Caco-2 (cell line): ENCODE data around the gene GPR78. TPM values are rescaled to one million over a fixed set of nuclear protein-coding genes. Genes with fewer than 3 reads are reported as not detected.

ENCODE experiments used
- BruUV-seq: library from RNA; stranded (reverse); fragments of 400-500 nt; replicated peaks from 2 replicates; lab custom pipeline; 2021; lab: Mats Ljungman, UMichigan
- CTCF ChIA-PET: fragments of 300-600 bp; sonication (Branson Sonifier 250); formaldehyde crosslinking; loops from one replicate; lab custom pipeline; 2022; ENCODE audit warnings: antibody characterized with exemption; lab: Charles Lee
- POLR2A ChIA-PET: fragments of 300-600 bp; sonication (Branson Sonifier 250); formaldehyde crosslinking; loops from one replicate; lab custom pipeline; 2022; ENCODE audit warnings: antibody characterized with exemption; lab: Charles Lee
- DNase-seq, 2 experiments: peaks; one replicate each; pipeline versions ENCODE4 v3.0.0 to v3.0.0-alpha.2; 2020 to 2022
- H3K27me3 ChIP-seq: replicated peaks from 2 replicates; pipeline ENCODE4 v1.6.0; 2011; ENCODE audit warnings: low read length; ENCODE audit not compliant: control insufficient read depth, insufficient read depth
- H3K36me3 ChIP-seq: 2 replicates; pipeline ENCODE4 v1.5.1; 2011; ENCODE audit warnings: low read length; ENCODE audit not compliant: control insufficient read depth, insufficient read depth
- H3K4me1 ChIP-seq: fragments of 250-450 bp; sonication (Bioruptor Pico); 2 replicates; pipeline ENCODE4 v1.5.1; 2020; ENCODE audit warnings: mild to moderate bottlenecking
- H3K4me3 ChIP-seq: 2 replicates; pipeline ENCODE4 v1.5.1; 2011; ENCODE audit warnings: low read depth, mild to moderate bottlenecking, control low read depth, low read length
- H3K9me3 ChIP-seq: fragments of 250-450 bp; sonication (Bioruptor Pico); 2 replicates; pipeline ENCODE4 v1.5.1; 2020; ENCODE audit warnings: mild to moderate bottlenecking, moderate library complexity
- H3K27ac Mint-ChIP-seq: one replicate; pipeline ENCODE4 v1.8.0; 2022; ENCODE audit warnings: mixed read lengths; ENCODE audit not compliant: unreplicated experiment
- H3K27me3 Mint-ChIP-seq: one replicate; pipeline ENCODE4 v1.8.0; 2022; ENCODE audit warnings: mixed read lengths; ENCODE audit not compliant: insufficient read depth, unreplicated experiment
- H3K36me3 Mint-ChIP-seq: one replicate; pipeline ENCODE4 v1.8.0; 2022; ENCODE audit warnings: mild to moderate bottlenecking, mixed read lengths; ENCODE audit not compliant: insufficient read depth, unreplicated experiment
- H3K4me1 Mint-ChIP-seq: one replicate; pipeline ENCODE4 v1.8.0; 2022; ENCODE audit warnings: low read depth, mixed read lengths; ENCODE audit not compliant: unreplicated experiment
- H3K4me3 Mint-ChIP-seq: one replicate; pipeline ENCODE4 v1.8.0; 2022; ENCODE audit warnings: mild to moderate bottlenecking, moderate library complexity, mixed read lengths; ENCODE audit not compliant: unreplicated experiment
- H3K9me3 Mint-ChIP-seq: one replicate; pipeline ENCODE4 v1.8.0; 2022; ENCODE audit warnings: mixed read lengths; ENCODE audit not compliant: unreplicated experiment
- intact Hi-C: fragments of 100-400 bp; cut with micrococcal nuclease; formaldehyde crosslinking; loops from one replicate; pipeline ENCODE4 v1.10.0; 2022; ENCODE audit not compliant: unreplicated experiment
- total RNA-seq: library from RNA; stranded (reverse); gene quantifications from 2 replicates; pipeline ENCODE4 v1.2.3, GENCODE V29; 2022
- TF ChIP-seq, protein P1 (sequence below), 2 experiments: fragments of 200-600 bp in 1 of 2; IDR thresholded peaks; 1 replicate in 1 of 2; 2 replicates in 1 of 2; pipeline versions ENCODE4 v1.5.1 to v1.8.0; 2011 to 2022; ENCODE audit warnings: antibody characterized with exemption in 1 of 2, control low read depth in 1 of 2, inconsistent platforms in 1 of 2, low read depth in 1 of 2, low read length in 1 of 2, mild to moderate bottlenecking in 1 of 2, moderate library complexity in 1 of 2; ENCODE audit not compliant: insufficient read depth in 1 of 2, severe bottlenecking in 1 of 2, unreplicated experiment in 1 of 2

Gene GPR78
- total RNA-seq, 1 experiment from 2014 or later: 0.68 TPM

DNA sequence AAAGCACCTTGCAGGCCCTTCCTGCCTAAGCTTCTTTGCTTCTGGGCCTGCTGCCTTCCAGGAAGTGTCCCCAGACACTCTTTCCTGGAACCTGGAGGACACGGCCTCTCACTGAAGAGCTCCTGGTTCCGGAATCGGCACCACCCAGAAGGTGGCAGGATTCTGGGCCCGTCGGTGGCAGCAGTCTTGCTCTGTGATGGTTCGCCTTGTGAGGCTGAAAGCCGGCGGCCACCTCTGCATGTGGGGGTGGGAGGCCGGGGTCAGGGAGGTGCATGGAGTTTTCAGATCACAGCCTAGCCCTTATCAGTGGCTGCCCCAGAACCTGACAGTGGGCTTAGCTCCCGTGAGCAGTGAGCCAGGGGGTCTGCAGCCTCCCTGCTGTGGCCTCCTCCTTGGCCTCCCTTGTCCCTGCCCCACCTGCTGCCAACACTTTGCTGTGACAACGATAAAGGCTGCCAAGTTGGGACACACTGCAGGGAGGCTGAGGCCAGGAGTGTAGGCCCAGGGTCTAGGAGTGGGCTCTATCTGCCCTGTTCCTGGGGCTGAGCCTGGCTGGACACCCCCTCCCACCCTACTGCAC, 30.8 kb upstream of the GPR78 start:
- no peaks in the 10 kb centered on the region for H3K27me3 Mint-ChIP-seq
- Histone ChIP-seq H3K4me3 (no peak overlapping the region), H3K4me1 (peaks cover 24% of the 10 kb centered on the region), H3K9me3 (no peaks in the 10 kb centered on the region), H3K36me3 (no peaks in the 10 kb centered on the region), H3K27me3 (no peaks in the 10 kb centered on the region)
- H3K36me3 Mint-ChIP-seq: no peaks in the 10 kb centered on the region
- no peak overlapping the region for H3K4me3 Mint-ChIP-seq
- ChIA-PET POLR2A (no interaction called here), CTCF (interaction anchor here (0.6 to 1.1 kb wide), 2 partner anchors 8 to 37 kb away, joined by 3 to 4 read pairs; no protein-coding TSS in a partner anchor)
- no peaks in the 10 kb centered on the region for H3K9me3 Mint-ChIP-seq
- no peak for DNase-seq
- TF ChIP-seq, protein P1, sequence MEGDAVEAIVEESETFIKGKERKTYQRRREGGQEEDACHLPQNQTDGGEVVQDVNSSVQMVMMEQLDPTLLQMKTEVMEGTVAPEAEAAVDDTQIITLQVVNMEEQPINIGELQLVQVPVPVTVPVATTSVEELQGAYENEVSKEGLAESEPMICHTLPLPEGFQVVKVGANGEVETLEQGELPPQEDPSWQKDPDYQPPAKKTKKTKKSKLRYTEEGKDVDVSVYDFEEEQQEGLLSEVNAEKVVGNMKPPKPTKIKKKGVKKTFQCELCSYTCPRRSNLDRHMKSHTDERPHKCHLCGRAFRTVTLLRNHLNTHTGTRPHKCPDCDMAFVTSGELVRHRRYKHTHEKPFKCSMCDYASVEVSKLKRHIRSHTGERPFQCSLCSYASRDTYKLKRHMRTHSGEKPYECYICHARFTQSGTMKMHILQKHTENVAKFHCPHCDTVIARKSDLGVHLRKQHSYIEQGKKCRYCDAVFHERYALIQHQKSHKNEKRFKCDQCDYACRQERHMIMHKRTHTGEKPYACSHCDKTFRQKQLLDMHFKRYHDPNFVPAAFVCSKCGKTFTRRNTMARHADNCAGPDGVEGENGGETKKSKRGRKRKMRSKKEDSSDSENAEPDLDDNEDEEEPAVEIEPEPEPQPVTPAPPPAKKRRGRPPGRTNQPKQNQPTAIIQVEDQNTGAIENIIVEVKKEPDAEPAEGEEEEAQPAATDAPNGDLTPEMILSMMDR (IDR thresholded peaks at IDR 0.05; ENCODE audit: insufficient read depth in 1 of 2, low read depth in 1 of 2, low read length in 1 of 2, severe bottlenecking in 1 of 2, unreplicated experiment in 1 of 2): no peak
- no peak overlapping the region for H3K27ac Mint-ChIP-seq
- intact Hi-C loops: no loop called here
- BruUV-seq: no TSS peak
- H3K4me1 Mint-ChIP-seq: peaks cover 15% of the 10 kb centered on the region

DNA sequence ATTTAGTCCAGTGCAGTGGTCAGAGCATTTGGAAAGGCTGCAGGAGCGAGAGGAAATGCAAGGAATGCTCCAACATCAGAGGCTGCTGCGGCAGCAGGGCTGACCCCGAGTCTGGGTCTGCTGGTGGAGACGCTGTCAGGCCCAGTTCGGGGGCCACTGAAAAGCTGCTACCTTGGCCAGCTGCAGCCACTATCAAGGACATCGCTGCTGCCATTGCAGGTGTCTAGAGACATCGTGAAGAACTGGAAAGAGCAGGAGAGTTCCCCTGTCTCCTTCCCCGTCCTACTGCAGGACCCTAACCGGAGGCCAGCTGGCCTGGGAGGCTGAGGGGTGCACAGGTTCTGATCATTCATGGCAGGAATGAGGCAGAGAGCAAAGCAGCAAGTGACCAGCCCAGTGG, 29.5 kb upstream of the GPR78 start:
- Histone ChIP-seq H3K9me3 (no peaks in the 10 kb centered on the region), H3K27me3 (no peaks in the 10 kb centered on the region), H3K36me3 (no peaks in the 10 kb centered on the region), H3K4me1 (peaks cover 21% of the 10 kb centered on the region), H3K4me3 (no peak overlapping the region)
- Mint-ChIP-seq H3K4me1 (peaks cover 18% of the 10 kb centered on the region), H3K4me3 (no peak overlapping the region), H3K27ac (no peak overlapping the region), H3K36me3 (no peaks in the 10 kb centered on the region), H3K9me3 (no peaks in the 10 kb centered on the region), H3K27me3 (no peaks in the 10 kb centered on the region)
- intact Hi-C loops: no loop called here
- BruUV-seq: no TSS peak
- ChIA-PET CTCF (no interaction called here), POLR2A (no interaction called here)
- no peak for DNase-seq
- TF ChIP-seq, protein P1 (IDR thresholded peaks at IDR 0.05; ENCODE audit: insufficient read depth in 1 of 2, low read depth in 1 of 2, low read length in 1 of 2, severe bottlenecking in 1 of 2, unreplicated experiment in 1 of 2): no peak

DNA sequence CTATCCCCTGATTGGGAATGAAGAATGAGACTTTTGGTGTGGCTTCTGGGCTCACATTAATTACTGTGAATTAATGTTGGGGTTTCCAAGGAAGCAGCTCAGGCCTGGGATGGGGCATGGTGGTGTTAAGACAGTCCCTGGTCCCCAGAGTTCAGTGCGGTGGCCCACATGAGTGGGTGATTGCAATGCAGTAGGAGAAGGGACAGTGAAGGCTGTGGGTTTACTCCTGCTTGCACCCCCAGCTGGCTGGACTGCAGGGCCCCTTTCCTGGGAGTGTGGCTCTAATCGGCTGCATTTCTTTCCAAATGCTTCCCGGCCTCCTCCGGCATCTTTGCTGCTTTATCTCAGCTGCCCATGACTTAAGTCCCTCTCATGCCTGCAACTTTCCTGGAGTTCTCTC, 28.2 kb upstream of the GPR78 start:
- Mint-ChIP-seq H3K4me1 (peaks cover 23% of the 10 kb centered on the region), H3K9me3 (no peaks in the 10 kb centered on the region), H3K27me3 (no peaks in the 10 kb centered on the region), H3K36me3 (no peaks in the 10 kb centered on the region), H3K4me3 (no peak overlapping the region), H3K27ac (no peak overlapping the region)
- no peak for DNase-seq
- Histone ChIP-seq H3K27me3 (no peaks in the 10 kb centered on the region), H3K4me3 (no peak overlapping the region), H3K36me3 (no peaks in the 10 kb centered on the region), H3K9me3 (no peaks in the 10 kb centered on the region), H3K4me1 (peaks cover 25% of the 10 kb centered on the region)
- no TSS peak for BruUV-seq
- ChIA-PET CTCF (no interaction called here), POLR2A (no interaction called here)
- TF ChIP-seq, protein P1 (IDR thresholded peaks at IDR 0.05; ENCODE audit: insufficient read depth in 1 of 2, low read depth in 1 of 2, low read length in 1 of 2, severe bottlenecking in 1 of 2, unreplicated experiment in 1 of 2): no peak
- intact Hi-C loops: no loop called here
